DND-41 (cell line): Measurements from ENCODE around the gene BRD7.

Source experiments
- CTCF ChIP-seq: IDR thresholded peaks from 2 replicates; pipeline ENCODE4 v1.5.1; 2012; ENCODE audit warnings: borderline replicate concordance, low read length, moderate library complexity, mild to moderate bottlenecking; ENCODE audit not compliant: poor library complexity, severe bottlenecking; ENCODE audit errors: extremely low read depth
- EZH2 ChIP-seq: IDR thresholded peaks from 3 replicates; pipeline ENCODE4 v1.6.1; 2012; ENCODE audit warnings: borderline replicate concordance, low read depth, mild to moderate bottlenecking, moderate library complexity, low read length, inconsistent platforms; ENCODE audit not compliant: severe bottlenecking

- no peak for TF ChIP-seq CTCF
- TF ChIP-seq EZH2 = no peak
Observed at GRCh38 chr16:50292566-50292948, 76.2 kb downstream of the BRD7 start.
